Activated T-helper 9 cell treated with anti-CD3 and anti-CD28 coated beads, Interleukin-2, amount 50 U/mL, for 16 hours (primary cell): ENCODE results near the gene SHISA2.
A peak's percentile ranks its signal among the peaks of the same experiment; 100 is the strongest.
"Not testable (repeated sequence)": the region's sequence is repeated elsewhere in the genome, so short reads cannot be mapped to it uniquely, and the experiment has no call there.

ENCODE experiments used
- DNase-seq: peaks from one replicate; pipeline ENCODE4 v3.0.0-alpha.2; 2020; ENCODE audit warnings: low read depth

SHISA2 gene

GRCh38 chr13:26051657-26052311, at the start of gene SHISA2:
TSS of gene SHISA2 (minus strand) at chr13:26052016. CDS start at chr13:26050975, 1,041 bp downstream.
- peak; percentile 40 for DNase-seq

GRCh38 chr13:26095846-26096610, 44.2 kb upstream of the SHISA2 start:
- DNase-seq, result no peak

GRCh38 chr13:26095338-26095737, 43.5 kb upstream of the SHISA2 start:
- DNase-seq, result no peak

- not testable (repeated sequence) for DNase-seq
Measured at GRCh38 chr13:26076821-26077220, 25.0 kb upstream of the SHISA2 start.

- no peak for DNase-seq
Measured at GRCh38 chr13:26075498-26075897, 23.7 kb upstream of the SHISA2 start.

- no peak for DNase-seq
Measured at GRCh38 chr13:26074706-26075105, 22.9 kb upstream of the SHISA2 start.

GRCh38 chr13:26072335-26072734, 20.5 kb upstream of the SHISA2 start:
- DNase-seq, result not testable (repeated sequence)

- no peak for DNase-seq
Measured at GRCh38 chr13:26071691-26072090, 19.9 kb upstream of the SHISA2 start.

- not testable (repeated sequence) for DNase-seq
Measured at GRCh38 chr13:26069642-26070041, 17.8 kb upstream of the SHISA2 start.

GRCh38 chr13:26068372-26068771, 16.6 kb upstream of the SHISA2 start:
- DNase-seq, result not testable (repeated sequence)

- no peak for DNase-seq
Measured at GRCh38 chr13:26067601-26068000, 15.8 kb upstream of the SHISA2 start.

GRCh38 chr13:26066492-26066891, 14.7 kb upstream of the SHISA2 start:
- DNase-seq, result not testable (repeated sequence)

- DNase-seq, result no peak
Measured at GRCh38 chr13:26062853-26063444, 11.1 kb upstream of the SHISA2 start.

- no peak for DNase-seq
Measured at GRCh38 chr13:26061947-26062346, 10.1 kb upstream of the SHISA2 start.

- DNase-seq, result no peak
Measured at GRCh38 chr13:26061256-26061655, 9.4 kb upstream of the SHISA2 start.

GRCh38 chr13:26060357-26060756, 8.5 kb upstream of the SHISA2 start:
- no peak for DNase-seq

- no peak for DNase-seq
Measured at GRCh38 chr13:26058704-26059103, 6.9 kb upstream of the SHISA2 start.

GRCh38 chr13:26054896-26055295, 3.1 kb upstream of the SHISA2 start:
- no peak for DNase-seq

GRCh38 chr13:26053418-26053980, 1.7 kb upstream of the SHISA2 start:
- DNase-seq, result no peak

- no peak for DNase-seq
Measured at GRCh38 chr13:26052337-26052736, 521 bp upstream of the SHISA2 start.

GRCh38 chr13:26051231-26051656, 572 bp downstream of the SHISA2 start:
- DNase-seq, result no peak

- no peak for DNase-seq
Measured at GRCh38 chr13:26050568-26051230, 1.1 kb downstream of the SHISA2 start.
